IPS DF 4.7 (cell line): ENCODE measurements around the gene DLGAP4.

Source experiments
- DNase-seq: peaks from one replicate; pipeline ENCODE4 v3.0.0-alpha.2; 2013; ENCODE audit warnings: low spot score; ENCODE audit errors: extremely low read depth

Gene DLGAP4

DNA sequence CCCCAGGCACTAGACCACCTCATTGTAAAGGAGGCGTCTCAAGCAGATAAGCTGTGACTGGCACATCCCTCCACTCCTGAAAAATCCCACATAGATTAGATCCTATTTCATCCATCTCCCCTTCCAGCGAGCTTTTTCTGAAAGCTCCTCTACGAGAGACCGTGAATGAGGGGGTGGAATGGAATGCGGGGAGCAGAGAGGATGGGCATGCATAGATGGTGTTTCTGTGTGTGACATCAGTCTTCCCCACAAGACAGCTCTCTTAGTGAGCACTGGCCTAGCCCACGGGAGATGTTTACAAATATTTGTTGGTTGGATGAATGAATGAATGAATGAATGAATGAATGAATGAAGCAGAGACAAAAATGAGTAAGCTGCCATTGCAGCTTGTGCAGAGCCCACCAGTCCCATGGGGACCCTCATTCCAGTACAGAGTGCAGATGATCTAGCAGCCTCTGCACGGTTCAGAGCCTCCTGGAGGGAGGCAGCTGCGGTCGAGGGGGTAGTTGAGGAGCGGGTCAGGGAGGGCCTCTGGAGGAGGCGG is 98.4 kb downstream of the DLGAP4 start:
- no peak for DNase-seq

DNA sequence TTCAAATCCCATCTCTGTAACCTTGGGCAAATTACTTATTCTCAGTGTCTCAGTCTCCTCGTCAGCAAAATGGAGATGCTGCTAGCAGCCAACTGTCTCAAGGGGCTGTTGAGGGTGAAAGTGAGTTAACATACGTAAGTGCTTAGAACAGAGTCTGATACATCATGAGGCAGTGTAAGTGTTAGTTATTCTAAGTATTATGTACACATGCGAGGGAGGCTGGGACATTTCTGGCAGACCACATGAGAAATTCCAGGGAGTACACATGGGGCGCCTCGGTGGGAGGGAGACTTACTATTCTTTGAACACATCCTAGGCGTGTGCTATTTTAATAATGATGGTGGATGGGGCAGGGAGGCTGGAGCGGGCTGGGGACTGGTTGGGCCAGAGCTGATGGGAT is 99.1 kb downstream of the DLGAP4 start:
- DNase-seq = no peak

DNA sequence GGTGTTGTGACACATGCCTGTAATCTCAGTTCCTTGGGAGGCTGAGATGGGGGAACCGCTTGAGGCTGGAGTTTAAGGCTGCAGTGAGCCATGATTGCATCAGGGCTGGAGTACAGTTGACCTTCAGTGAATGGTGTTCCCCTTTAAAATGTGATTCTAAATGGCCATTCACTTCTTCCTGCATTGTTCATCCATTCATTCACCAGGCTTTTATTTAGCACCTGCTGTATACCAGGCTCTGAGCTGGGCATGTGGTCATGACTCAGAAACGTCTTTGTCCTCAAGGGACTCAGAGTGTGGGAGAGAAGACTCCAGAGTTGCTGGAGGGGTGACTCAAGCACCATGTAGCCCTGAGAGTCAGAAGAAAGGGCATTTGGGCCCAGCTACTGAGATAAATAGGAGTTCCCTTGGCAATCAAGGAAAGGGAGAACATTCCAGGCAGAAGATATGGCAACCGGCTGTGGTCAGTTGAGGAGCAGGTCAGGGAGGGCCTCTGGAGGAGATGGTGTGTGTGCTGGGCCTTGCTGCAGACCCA is 101.1 kb downstream of the DLGAP4 start:
- no peak for DNase-seq

DNA sequence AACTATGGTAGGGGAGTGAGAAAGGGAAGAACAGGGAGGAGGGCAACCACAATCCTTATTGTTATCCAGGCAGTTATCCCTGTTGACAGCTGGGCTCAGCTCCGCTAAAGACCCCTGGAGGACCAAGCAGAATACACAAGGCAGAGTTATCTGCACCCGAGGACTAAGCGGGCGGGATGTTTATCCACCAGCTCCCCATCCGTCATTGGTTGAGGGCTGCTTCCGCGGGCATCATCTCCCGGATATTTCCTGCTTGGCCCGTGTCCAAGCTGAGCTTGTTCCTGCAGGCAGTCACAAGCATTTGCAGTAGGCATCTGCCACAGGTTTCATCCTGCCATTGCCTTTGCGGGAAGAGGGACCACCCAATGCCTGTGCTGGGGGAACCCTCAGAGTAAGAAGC is 102.1 kb downstream of the DLGAP4 start:
- no peak for DNase-seq

DNA sequence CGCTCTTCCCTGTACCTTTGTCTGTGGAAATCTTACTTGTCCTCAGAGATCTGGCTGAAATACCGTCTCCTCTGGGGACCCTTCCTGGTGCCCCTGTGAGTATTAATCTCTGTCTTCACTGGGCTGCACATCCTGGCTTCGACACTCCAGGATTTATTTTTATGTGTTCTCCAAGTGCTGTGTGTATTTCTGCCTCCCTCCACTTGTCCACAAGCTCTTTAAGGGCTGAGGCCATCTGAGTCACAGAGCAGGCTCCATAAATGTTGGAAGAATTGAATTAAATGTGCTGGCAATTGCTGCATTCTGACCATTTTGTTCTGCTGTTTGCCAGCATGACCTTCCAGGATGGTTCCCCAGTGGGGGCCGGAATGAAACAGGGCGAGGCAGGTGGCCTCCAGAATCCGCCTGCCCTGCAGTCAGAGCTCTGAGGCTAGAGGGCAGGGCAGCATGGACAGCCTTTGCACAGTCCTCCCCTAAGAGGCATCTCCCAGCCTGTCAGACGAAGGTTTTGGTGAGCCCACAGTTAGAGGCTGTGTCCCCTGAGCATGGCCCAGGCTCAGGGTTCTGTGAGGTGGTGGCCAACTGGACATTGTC is 105.8 kb downstream of the DLGAP4 start:
- no peak for DNase-seq

DNA sequence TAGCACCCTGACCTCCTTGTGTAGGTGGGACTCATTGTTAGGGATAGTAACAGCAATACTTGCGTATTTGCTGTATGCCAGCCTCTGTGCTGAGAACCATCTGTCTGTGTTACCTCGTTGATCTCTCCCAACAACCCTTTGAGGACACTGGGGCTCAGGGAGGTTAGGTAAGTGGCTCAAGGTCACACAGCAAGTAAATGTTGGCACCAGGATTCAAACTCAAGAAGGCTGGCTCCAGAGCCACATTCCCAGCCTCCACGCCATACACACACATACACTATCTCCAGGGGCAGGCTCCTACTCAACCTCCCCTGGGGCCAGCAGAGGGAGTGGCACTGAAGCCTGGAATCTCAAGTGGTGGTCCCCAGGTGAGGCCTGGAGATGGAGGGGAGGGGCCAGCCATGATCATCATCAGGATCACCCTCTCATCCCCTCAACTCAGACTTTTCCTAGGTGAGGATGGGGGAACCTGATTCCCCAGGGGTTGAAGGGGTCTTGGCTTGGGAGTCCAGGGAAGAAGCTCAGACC is 109.4 kb downstream of the DLGAP4 start:
- DNase-seq = no peak

DNA sequence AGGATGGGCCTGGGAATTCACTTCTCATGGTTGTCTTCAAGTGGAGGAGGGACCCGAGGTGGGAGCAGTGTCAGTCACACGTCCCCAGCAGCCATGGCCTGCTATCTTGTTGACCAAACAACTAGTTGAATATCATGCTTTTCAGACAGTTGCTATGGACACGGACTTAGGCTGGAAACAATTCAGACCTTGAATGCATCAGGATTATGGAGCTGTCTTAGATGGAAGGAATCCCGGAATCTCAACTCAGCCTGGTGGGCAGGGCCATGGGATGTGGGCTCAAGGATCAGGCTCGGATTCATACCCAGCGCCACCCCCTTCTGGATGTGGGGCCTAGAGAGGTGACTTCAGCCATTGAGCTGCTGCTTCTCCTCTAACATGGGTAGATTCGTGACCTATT is 112.6 kb downstream of the DLGAP4 start:
- DNase-seq = no peak

DNA sequence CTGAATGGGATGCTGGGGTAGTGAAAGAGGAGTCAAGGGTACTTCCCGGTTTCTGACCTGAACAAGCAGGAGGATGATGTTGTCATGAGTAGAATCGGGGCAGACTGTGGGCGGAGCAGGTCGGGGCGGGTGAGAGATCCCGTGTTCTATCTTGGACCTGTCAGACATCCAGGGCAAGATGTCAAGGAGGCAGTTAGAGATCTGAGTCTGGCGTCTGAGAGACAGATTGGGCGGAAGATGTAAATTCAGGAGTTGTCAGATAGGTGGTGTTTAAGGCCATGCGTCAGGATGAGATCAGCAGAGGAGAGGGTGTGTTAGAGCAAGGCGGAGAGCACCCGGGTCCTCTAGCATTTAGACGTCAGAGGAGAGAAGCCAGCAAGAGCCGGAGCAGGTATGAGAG is 115.5 kb downstream of the DLGAP4 start:
- no peak for DNase-seq

DNA sequence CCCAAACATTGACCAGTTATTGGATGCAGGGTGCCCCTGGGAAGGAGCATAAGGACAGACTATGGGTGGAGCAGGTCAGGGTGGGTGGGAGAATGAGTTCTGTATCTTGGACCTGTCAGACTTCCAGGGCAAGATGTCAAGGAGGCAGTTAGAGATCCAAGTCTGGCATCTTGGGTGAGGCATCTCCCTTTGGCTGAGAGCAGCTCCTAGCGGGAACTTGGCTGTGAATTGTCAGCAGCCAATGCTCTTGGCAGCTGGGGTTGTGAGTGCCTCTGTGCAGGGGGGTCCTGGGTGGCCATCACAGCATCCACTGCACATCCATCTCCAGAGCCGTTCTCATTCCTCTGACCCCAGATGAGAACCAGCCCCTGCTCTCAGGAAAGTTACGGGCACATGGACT is 118.2 kb downstream of the DLGAP4 start:
- DNase-seq = no peak

DNA sequence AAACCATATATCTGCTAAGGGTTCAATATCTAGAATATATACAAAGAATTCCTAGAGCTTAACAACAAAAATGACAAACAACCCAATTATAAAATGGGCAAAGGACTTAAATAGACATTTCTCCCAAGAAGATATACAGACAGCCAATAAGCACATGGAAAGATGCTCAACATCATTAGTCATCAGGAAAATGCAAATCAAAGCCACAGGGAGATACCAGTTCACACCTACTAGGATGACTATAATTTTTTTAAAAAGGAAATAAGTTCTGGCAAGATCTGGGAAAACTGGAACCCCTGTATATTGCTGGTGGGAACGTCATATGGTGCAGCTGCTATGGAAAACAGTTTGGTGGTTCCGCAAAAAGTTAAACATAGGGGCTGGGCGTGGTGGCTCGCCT is 119.0 kb downstream of the DLGAP4 start:
- no peak for DNase-seq

DNA sequence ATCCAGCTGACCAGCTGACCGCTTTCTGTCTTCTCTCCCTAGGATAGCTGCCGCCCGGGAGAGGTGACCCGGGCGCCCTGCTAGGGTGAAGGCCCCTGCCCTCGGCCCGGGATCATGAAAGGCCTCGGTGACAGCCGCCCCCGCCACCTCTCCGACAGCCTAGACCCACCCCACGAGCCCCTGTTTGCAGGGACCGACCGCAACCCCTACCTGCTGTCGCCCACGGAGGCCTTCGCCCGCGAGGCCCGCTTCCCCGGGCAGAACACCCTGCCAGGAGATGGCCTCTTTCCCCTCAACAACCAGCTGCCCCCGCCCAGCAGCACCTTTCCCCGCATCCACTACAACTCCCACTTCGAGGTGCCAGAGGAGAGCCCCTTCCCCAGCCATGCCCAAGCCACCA is 125.5 kb downstream of the DLGAP4 start:
- no peak for DNase-seq

DNA sequence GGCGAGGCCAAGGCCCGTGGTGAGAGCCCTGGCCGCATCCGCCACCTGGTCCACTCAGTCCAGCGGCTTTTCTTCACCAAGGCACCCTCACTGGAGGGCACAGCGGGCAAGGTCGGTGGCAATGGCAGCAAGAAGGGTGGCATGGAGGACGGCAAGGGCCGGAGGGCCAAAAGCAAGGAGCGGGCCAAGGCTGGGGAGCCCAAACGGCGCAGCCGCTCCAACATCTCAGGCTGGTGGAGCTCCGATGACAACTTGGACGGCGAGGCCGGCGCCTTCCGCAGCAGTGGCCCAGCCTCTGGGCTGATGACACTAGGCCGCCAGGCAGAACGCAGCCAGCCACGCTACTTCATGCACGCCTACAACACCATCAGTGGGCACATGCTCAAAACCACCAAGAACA is 126.0 kb downstream of the DLGAP4 start:
- no peak for DNase-seq

DNA sequence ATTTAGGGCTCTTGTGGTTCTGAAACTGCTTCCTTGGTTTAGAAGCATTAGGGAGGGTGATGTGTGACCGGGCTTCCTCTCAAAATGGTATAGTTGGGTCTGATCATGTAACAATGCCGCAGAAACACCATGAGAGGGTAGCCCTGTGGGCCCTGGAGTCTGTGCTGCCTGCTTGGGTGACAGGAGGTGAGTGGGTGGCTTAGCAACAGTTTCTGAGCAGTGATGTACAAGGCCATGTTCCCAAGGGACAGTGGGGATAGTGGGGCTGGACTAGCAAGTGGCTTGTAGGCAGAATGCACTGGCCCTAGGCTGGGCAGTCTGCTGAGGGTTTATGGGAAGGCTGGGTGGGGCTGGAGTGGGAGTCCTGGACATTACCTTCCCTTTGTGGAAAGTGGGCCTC is 128.2 kb downstream of the DLGAP4 start:
- DNase-seq = no peak

DNA sequence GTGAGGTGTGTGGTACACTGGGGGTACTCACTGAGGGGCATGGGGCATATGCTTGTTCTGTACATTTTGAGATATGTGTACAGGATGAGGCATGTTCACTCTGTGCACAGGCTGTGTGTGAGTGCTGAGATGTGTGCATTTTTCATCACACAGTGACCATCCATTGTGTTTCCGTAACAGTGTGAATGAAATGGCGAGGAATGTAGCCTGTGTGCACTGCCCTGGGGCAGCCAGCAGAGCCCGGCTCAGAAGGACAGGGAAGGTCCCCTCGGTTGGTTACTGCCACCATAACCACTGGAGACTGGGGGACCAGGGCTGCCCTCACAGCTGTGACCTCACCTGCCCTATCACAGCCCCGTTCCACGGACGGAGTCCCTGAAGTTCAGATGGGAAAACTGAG is 129.0 kb downstream of the DLGAP4 start:
- DNase-seq = no peak

DNA sequence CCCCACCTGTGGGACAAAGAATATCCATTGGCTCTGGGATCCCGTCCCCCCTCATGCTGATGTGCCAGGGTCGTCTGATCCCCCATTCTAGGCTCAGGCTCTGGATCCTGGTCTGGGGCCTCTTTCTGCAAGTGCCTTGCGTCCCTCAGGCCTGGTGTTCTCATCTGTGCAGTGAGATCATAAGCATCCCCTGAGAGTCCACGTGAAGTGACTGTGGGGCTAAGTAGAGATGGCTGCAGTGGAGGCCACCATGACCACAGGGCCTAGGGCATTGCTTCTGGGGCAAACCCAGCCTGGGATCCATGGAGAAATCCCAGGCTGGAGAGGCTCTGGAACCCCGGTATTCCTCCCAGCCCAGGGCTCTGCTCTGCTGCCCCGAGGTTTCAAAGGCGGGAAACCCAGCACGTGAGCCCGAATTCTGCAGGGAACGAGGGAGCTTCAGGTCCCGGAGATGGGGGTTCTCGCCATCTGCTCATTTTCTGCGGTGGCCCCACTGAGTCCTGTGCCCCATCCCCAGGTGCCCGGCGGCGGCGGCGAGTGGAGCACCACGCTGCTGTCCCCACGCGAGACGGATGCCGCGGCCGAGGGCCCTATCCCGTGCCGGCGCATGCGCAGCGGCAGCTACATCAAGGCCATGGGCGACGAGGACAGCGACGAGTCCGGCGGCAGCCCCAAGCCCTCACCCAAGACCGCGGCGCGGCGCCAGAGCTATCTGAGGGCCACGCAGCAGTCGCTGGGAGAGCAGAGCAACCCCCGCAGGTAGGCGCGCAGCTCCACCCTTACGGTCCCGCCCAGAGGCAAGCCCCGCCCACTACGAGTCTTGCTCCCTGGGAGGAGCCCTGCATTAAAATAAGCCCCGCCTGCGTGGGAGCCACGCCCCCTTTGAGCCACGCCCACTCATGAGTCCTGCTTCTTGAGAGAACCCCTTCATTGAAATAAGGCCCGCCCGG is 129.7 kb downstream of the DLGAP4 start:
- peak; percentile 74 for DNase-seq

DNA sequence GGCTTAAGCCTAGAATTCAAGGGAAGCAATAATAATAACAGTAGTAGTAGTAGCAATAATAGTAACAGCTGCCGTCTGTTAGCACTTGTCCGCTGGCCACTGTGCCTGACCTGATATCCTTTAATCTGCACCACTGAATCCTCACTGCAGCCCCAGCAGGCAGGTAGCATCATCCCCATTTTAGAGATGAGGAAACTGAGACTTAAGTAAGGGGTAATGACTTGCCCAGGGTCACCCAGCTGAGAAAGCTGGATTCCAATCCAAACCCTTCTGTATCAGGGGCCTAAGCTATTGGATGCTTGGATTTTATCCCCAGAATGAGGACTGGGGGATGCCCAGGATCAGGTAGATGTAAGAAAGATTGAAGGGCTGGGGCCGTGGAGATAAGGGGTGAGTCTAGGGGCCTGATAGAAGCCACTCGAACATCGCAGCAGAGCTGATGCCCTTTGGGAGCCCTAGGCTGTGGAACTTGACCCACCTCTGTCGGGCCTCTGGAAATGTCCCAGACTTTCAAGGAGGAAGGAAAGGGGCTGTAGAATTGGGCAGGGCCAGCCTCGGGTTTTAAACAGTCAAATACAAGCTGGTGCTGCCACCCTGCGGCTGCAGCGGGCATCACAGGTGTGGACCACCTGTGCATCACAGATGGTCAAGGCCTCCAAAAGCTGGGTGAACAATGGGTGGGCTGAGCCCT is 133.0 kb downstream of the DLGAP4 start:
- no peak for DNase-seq

DNA sequence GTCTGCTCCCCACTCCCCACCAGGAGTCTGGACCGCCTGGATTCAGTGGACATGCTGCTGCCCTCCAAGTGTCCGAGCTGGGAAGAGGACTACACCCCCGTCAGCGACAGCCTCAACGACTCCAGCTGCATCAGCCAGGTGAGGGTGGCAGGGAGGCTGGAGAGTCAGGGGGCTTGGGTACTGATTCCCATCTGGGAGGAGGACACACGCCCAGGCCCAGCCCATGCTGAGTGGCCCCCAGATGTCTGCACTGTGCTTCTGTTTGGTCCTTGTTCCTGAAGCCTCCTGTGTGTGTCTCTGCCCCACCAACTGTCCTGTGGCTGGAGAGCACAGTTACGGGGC is 133.6 kb downstream of the DLGAP4 start:
- DNase-seq = no peak

DNA sequence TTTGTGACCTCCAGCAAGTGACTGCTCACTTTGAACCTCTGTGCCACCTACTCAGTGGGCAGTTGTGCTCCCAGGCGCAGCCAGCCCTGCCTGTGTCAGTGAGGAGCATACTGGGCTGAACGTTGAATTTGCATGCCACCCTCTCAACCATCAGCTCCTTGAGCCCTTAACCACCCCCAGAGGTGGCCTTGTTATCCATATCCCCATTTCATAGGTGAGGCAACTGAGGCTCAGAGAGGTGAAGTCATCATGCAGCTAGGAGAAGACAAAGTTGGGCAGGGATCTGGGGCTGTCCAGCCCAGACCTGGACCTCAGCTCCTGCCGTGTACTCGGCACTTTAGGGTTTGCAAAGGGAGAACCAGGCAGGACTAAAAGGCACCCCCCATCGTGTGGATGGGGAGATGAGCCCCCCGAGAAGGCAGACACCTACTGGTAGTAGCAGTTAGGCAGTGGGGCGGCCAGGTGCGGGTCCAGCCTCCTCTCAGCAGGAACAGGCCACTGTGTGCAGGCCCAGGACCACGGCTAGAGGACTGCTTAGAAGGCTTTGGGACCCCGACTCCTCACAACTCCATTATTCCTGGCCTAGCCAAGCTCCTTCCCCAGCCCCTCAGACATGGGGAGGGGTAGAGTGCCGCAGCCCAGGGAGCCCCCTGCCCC is 134.4 kb downstream of the DLGAP4 start:
- DNase-seq = no peak

DNA sequence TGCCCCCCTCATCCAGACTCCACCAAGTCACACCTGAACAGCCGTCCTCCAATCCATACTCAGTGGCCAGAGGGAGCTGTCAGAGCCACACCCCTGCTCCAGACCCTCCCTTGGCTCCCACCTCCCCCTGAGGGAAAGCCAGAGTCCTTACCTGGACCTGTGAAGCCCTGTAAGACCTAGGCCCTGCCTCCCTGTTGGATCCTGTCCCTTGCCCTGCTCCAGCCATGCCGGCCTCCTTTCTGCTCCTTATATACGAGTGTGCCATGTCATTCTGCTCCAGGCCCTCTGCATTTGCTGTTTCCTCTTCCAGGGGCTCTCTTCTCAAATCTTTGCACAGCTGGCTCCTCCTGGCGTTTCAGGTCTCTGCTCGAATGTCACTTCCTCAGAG is 134.9 kb downstream of the DLGAP4 start:
- no peak for DNase-seq

DNA sequence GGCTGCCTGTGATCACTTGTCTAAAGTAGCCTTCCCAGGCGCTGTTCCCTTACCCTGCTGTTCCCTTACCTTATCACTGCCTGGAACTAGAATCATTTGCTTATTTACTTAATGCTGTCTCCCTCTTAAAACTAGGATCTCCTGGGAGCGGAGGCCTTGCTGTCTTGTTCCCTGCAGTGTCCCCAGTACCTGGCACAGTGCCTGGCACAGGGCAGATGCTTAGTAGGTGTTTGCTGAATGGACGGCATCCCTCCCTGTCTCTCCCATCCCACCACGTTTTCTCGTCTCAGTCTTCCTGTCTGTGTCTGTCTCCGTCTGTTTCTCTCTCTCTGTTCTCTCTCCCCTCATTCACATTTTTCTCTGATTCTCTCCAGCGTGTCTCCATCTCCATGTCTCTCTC is 135.3 kb downstream of the DLGAP4 start:
- DNase-seq = no peak

DNA sequence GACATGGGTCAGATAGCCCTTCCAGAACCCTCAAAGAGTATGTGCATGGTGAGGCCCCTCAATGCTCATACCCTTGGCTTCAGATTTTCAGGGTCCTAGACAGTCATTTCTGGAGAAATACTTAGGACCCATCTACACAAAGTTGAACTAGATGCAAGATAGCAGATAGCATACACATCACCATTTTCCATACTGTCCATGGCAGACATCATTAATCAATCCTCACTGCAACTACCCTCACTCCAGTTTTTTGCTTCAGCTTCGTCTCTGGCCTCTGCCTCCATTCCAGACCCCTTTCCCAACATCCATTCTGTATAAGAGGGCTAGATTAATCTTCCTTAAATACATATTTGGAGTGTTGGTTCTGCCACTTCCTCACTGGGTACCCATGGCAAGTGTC is 139.7 kb downstream of the DLGAP4 start:
- no peak for DNase-seq
